Central memory CD4-positive, alpha-beta T cell (primary cell): Measurements from ENCODE around the gene NDUFS8.

Experiments used
- DNase-seq: peaks from one replicate; pipeline ENCODE4 v3.0.0; 2022

NDUFS8 gene

GRCh38 chr11:68016904-68017817, 13.3 kb upstream of the NDUFS8 start:
- DNase-seq: no peak

- DNase-seq: no peak
These were observed 12.3 kb upstream of the NDUFS8 start for GRCh38 chr11:68017980-68018729.

DNA sequence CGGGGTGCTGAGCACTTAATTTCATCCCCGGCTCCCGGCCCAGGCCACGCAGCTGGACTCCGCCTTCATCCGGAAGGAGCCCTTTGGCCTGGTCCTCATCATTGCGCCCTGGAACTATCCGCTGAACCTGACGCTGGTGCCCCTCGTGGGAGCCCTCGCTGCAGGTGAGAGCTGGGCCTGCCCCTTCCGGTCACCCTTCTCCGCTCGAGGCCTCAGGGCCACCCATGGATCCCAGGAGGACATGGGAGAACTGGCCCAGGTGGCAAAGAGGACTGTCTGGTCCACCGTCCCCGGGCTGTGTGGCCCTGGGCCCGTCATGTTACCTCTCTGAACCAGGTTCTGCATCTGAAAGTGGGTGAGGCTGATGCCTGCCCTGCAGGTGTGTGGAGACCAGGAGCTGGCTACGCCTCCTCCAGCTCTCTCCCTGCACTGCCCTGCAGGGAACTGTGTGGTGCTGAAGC, 11.7 kb upstream of the NDUFS8 start:
- DNase-seq: no peak

- no peak for DNase-seq
These were observed 11.0 kb upstream of the NDUFS8 start for GRCh38 chr11:68019486-68019885.

DNA sequence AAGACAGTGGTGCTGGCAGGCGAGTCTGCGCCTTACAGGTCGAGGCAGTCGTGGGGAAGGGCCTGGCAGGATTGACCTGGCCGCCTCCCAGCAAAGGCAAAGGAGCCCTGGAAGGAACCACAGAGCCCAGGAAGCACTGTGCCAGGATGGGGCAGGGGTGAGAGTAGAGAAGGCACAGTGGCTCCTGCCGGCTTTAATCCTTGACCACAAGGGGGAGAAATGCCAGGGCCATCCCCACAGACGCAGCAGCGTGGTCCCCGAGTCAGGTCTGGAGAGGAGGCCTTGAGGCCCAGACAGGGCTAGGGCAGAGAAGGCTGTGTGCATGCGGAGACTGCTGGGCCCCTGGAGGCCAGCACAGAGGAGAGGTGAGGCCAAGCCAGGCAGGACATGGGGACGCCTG, 9.9 kb upstream of the NDUFS8 start:
- no peak for DNase-seq

- DNase-seq: no peak
These were observed 9.2 kb upstream of the NDUFS8 start for GRCh38 chr11:68021167-68021787.

GRCh38 chr11:68022531-68022930, 8.0 kb upstream of the NDUFS8 start:
- no peak for DNase-seq

DNA sequence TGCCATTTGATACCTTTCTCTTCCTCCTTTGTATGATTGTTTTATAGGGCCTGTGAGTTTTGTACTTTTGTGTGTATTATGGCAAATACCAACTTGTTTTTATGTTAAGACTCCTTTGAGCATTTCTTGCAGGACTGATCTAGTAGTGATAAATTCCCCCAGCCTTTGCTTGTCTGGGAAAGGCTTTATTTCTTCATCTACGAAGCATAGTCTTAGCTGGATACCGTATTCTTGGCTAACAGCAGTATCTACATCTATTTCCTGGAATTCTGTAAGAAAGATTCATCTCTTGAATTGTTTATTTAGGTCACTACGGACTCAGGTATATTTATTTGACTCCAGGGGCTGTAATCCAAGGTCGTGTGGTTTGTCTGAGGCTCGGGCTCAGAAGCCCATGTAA, 6.0 kb upstream of the NDUFS8 start:
- no peak for DNase-seq

GRCh38 chr11:68025047-68025446, 5.4 kb upstream of the NDUFS8 start:
- no peak for DNase-seq

DNA sequence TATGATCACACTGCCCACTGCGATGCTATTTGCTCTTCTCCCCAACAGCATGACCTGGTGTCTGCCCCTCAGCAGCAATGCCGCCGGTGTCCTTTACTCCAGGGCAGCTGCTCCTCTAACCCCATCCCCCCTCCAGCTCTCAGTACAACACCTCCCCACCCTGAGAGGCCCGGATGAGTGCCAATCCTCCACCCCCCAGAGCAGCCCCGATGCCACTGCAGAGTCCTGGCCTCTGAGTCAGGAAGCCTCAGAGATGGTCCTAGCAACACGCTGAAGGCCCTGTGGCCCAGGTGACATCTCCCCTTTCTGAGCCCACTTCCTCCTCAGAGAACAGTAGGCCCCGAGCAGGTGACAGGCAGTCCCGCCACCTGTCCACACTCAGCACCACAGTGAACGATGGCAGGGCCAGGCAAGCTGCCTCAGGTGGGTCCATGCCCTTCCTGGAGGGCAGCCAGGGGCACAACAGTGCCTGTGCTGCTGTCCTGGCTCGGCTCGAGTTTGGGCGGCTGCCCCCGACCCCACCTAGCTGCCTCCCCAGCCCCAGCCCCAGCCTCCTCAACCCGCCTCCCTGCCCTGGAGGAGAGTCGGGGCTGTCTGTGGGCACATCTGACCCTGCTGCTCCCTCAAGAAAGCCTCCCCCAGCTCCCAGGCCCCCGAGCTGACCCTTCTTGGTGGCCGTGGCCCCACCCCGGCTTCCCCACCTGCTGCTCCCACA, 3.9 kb upstream of the NDUFS8 start:
- DNase-seq: no peak

DNA sequence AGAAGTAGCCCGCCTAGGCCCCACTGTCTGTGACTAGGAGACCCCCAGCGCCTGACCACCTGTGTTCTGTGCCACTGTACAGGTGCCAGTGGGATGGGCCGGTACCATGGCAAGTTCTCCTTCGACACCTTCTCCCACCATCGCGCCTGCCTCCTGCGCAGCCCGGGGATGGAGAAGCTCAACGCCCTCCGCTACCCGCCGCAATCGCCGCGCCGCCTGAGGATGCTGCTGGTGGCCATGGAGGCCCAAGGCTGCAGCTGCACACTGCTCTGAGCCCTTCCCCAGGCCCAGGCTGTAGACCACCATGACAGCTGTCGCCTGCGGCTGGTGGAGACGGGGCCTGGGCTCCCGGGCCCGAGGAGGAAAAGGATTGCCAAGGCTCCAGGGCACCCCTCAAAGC, 2.8 kb upstream of the NDUFS8 start:
- DNase-seq: no peak

DNA sequence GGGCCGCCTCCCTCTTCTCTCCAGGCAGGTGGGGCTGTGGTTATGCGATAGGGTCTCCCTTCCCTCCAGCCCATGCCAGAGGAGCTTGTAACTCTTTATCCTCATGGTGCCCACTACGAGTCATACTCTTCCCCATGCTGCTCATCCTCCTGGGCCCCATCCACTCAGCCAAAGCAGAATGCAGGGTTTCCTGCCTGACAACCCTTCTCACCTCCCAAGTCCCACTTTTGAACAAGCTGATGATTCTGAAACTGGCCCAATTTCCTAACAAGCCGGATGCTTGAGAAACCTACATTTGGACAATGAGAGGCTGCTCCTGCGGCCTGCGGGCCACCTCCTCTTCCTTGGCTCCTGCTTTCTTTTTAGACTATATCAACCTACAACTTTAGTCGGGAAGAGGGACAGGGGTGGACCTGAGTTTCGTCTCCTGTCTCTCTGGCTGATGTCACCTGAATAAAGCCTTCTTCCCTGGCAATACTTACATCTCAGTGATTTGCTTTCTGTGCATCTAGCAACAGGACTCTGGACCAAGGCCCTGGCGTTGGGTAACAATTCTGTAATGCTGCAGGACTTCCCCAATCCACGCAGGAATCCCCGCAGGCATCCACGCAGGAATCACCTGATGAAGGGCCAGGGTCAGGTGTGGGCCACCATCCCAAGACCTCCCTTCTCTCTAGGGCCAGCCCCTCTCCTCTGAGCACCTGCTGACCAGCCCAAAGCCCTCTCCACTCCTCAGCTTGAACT, 1.5 kb upstream of the NDUFS8 start:
- DNase-seq: no peak

- no peak for DNase-seq
These were observed 623 bp downstream of the NDUFS8 start for GRCh38 chr11:68031144-68031464.

- DNase-seq: no peak
These were observed 1.5 kb downstream of the NDUFS8 start for GRCh38 chr11:68032003-68032402.

GRCh38 chr11:68032997-68033707, 2.7 kb downstream of the NDUFS8 start:
- no peak for DNase-seq

- DNase-seq: no peak
These were observed 3.2 kb downstream of the NDUFS8 start for GRCh38 chr11:68033708-68034045.

DNA sequence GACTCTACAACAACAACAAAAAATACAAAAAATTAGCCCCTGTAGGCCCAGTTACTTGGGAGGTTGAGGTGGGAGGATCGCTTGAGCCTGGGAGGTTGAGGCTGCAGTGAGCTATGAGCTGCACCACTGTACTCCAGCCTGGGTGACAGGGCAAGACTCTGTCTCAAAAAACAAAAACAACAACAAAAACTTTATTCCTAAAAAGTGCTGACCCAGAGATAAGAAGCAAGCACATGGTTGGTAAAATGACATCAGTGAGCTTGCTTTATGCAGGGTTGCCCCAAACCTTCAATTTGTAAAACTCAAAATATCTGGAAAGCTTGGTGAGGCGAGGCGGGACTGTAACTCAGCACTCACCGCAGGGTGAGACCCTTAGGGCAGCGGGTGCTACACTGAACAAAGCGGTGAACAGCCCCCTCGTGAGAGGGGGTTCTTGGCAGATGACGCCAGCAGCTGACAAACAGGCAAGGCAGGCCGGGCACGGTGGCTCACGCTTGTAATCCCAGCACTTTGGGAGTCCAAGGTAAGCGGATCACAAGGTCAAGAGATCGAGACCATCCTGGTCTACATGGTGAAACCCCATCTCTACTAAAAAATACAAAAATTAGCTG, 4.9 kb downstream of the NDUFS8 start:
- no peak for DNase-seq

DNA sequence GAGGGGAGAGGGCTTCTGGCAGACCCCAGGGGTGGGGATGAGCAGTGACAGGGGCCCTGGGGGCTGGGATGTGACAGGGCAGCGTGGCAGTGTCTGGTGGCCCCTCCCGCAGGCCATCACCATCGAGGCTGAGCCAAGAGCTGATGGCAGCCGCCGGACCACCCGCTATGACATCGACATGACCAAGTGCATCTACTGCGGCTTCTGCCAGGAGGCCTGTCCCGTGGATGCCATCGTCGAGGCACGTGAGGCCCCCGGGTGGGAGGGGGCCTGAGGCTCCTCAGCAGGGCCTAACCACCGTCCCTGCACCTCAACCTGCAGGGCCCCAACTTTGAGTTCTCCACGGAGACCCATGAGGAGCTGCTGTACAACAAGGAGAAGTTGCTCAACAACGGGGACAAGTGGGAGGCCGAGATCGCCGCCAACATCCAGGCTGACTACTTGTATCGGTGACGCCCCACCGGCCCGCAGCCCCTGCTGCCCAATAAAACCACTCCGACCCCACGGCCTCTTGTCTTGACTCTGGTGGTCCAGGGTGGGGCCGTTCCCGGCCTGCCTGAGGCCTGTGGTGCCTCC, 5.7 kb downstream of the NDUFS8 start:
- no peak for DNase-seq

DNA sequence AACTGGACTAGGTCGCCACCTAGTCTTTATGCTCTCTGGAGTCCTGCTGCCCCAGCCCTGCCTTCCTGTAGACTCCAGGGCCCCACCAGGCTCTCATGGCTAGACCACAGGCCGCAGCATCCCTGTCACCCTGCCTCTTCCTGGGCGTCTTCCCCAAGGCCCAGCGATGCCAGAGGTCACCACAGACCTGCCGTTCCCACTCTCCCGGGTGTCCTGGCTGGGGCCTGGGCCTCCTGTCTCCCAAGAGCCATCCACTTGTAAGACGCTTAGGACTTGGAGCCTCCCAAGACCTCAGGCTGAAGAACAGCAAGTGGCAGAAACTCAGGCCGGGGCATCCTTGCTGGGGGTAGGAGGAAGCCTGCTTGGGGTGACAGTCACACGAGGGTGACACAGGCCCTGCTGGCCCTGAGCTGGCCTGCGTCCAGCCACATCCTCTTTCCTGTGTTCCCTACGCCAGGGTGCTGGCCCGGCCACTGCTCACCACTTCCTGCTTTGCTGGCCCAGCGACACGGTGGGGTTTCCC, 6.3 kb downstream of the NDUFS8 start:
- no peak for DNase-seq

- DNase-seq: no peak
These were observed 7.1 kb downstream of the NDUFS8 start for GRCh38 chr11:68037411-68038225.
